A673 (cell line): Measurements from ENCODE around the gene HMOX2.

Experiments used
- CTCF ChIP-seq: fragments of 300-800, 200-600 bp; sonication (generic); conservative IDR thresholded peaks from 2 replicates; pipeline ENCODE4 v1.5.1; 2017; ENCODE audit warnings: low read depth, mild to moderate bottlenecking, antibody characterized with exemption, low read length, moderate library complexity, mixed read lengths
- EZH2 ChIP-seq: fragments of 200-600 bp; sonication (generic); IDR thresholded peaks from 2 replicates; pipeline ENCODE4 v1.6.1; 2017; ENCODE audit warnings: borderline replicate concordance, low read depth, mild to moderate bottlenecking, mixed read lengths, antibody characterized with exemption, low read length; ENCODE audit not compliant: poor library complexity, severe bottlenecking

- TF ChIP-seq CTCF (no peak), EZH2 (no peak)
Observed at GRCh38 chr16:4507588-4508345, 31.6 kb downstream of the HMOX2 start.
